Activated naive CD8-positive, alpha-beta T cell (primary cell): ENCODE results near the gene NKAIN2.

Experiments
- H3K27ac Mint-ChIP-seq: one replicate; pipeline ENCODE4 v1.8.0; 2021; ENCODE audit warnings: mixed read lengths
- H3K27me3 Mint-ChIP-seq: one replicate; pipeline ENCODE4 v1.8.0; 2021; ENCODE audit warnings: mixed read lengths
- H3K36me3 Mint-ChIP-seq: one replicate; pipeline ENCODE4 v1.8.0; 2021; ENCODE audit warnings: mixed read lengths
- H3K4me1 Mint-ChIP-seq: one replicate; pipeline ENCODE4 v1.8.0; 2021; ENCODE audit warnings: low read depth, mixed read lengths
- H3K4me3 Mint-ChIP-seq: one replicate; pipeline ENCODE4 v1.8.0; 2021; ENCODE audit warnings: mild to moderate bottlenecking, mixed read lengths
- H3K9me3 Mint-ChIP-seq: one replicate; pipeline ENCODE4 v1.8.0; 2021; ENCODE audit warnings: low read depth, mixed read lengths

The NKAIN2 gene

GRCh38 chr6:124823240-124824111, 1019.8 kb downstream of the NKAIN2 start:
- H3K4me3 Mint-ChIP-seq, result no peak overlapping the region
- H3K9me3 Mint-ChIP-seq, result no peaks in the 10 kb centered on the region
- H3K36me3 Mint-ChIP-seq, result no peaks in the 10 kb centered on the region
- H3K27ac Mint-ChIP-seq, result no peak overlapping the region
- no peaks in the 10 kb centered on the region for H3K27me3 Mint-ChIP-seq
- H3K4me1 Mint-ChIP-seq, result no peaks in the 10 kb centered on the region

GRCh38 chr6:124825564-124825963, 1021.9 kb downstream of the NKAIN2 start:
- Mint-ChIP-seq H3K36me3 (no peaks in the 10 kb centered on the region), H3K27me3 (no peaks in the 10 kb centered on the region), H3K27ac (no peak overlapping the region), H3K9me3 (no peaks in the 10 kb centered on the region), H3K4me3 (no peak overlapping the region), H3K4me1 (no peaks in the 10 kb centered on the region)

- H3K4me3 Mint-ChIP-seq, result no peak overlapping the region
- no peaks in the 10 kb centered on the region for H3K36me3 Mint-ChIP-seq
Measured at GRCh38 chr6:124829822-124830221, 1026.2 kb downstream of the NKAIN2 start.

GRCh38 chr6:124830506-124830905, 1026.8 kb downstream of the NKAIN2 start:
- Mint-ChIP-seq H3K36me3 (no peaks in the 10 kb centered on the region), H3K4me1 (no peaks in the 10 kb centered on the region), H3K4me3 (no peak overlapping the region), H3K9me3 (no peaks in the 10 kb centered on the region), H3K27me3 (peaks cover 5% of the 10 kb centered on the region), H3K27ac (no peak overlapping the region)

More at GRCh38 chr6:124829822-124830221, 1026.2 kb downstream of the NKAIN2 start:
- peaks cover 5% of the 10 kb centered on the region for H3K27me3 Mint-ChIP-seq
- no peak overlapping the region for H3K27ac Mint-ChIP-seq
- no peaks in the 10 kb centered on the region for H3K9me3 Mint-ChIP-seq
- H3K4me1 Mint-ChIP-seq, result no peaks in the 10 kb centered on the region

- Mint-ChIP-seq H3K4me1 (no peaks in the 10 kb centered on the region), H3K27me3 (peaks cover 2% of the 10 kb centered on the region), H3K4me3 (no peak overlapping the region), H3K9me3 (no peaks in the 10 kb centered on the region), H3K36me3 (no peaks in the 10 kb centered on the region), H3K27ac (no peak overlapping the region)
Measured at GRCh38 chr6:124854338-124854922, 1050.8 kb downstream of the NKAIN2 start.

- H3K4me1 Mint-ChIP-seq, result no peaks in the 10 kb centered on the region
- no peak overlapping the region for H3K27ac Mint-ChIP-seq
- H3K36me3 Mint-ChIP-seq, result no peaks in the 10 kb centered on the region
- H3K27me3 Mint-ChIP-seq, result no peaks in the 10 kb centered on the region
- H3K9me3 Mint-ChIP-seq, result no peaks in the 10 kb centered on the region
- H3K4me3 Mint-ChIP-seq, result no peak overlapping the region
Measured at GRCh38 chr6:124857746-124858145, 1054.1 kb downstream of the NKAIN2 start.

- H3K4me1 Mint-ChIP-seq, result no peaks in the 10 kb centered on the region
- H3K4me3 Mint-ChIP-seq, result no peak overlapping the region
- H3K36me3 Mint-ChIP-seq, result no peaks in the 10 kb centered on the region
Measured at GRCh38 chr6:124858564-124858963, 1054.9 kb downstream of the NKAIN2 start.

GRCh38 chr6:124859366-124859765, 1055.7 kb downstream of the NKAIN2 start:
- H3K9me3 Mint-ChIP-seq, result no peaks in the 10 kb centered on the region
- H3K36me3 Mint-ChIP-seq, result no peaks in the 10 kb centered on the region
- no peak overlapping the region for H3K27ac Mint-ChIP-seq
- no peaks in the 10 kb centered on the region for H3K27me3 Mint-ChIP-seq
- H3K4me3 Mint-ChIP-seq, result no peak overlapping the region
- H3K4me1 Mint-ChIP-seq, result no peaks in the 10 kb centered on the region

More at GRCh38 chr6:124858564-124858963, 1054.9 kb downstream of the NKAIN2 start:
- Mint-ChIP-seq H3K27me3 (no peaks in the 10 kb centered on the region), H3K9me3 (no peaks in the 10 kb centered on the region), H3K27ac (no peak overlapping the region)

- H3K4me3 Mint-ChIP-seq, result no peak overlapping the region
- H3K9me3 Mint-ChIP-seq, result no peaks in the 10 kb centered on the region
- H3K27ac Mint-ChIP-seq, result no peak overlapping the region
Measured at GRCh38 chr6:124866040-124866439, 1062.4 kb downstream of the NKAIN2 start.

GRCh38 chr6:124867121-124867520, 1063.5 kb downstream of the NKAIN2 start:
- H3K9me3 Mint-ChIP-seq, result no peaks in the 10 kb centered on the region

More at GRCh38 chr6:124866040-124866439, 1062.4 kb downstream of the NKAIN2 start:
- Mint-ChIP-seq H3K27me3 (no peaks in the 10 kb centered on the region), H3K4me1 (no peaks in the 10 kb centered on the region), H3K36me3 (no peaks in the 10 kb centered on the region)

GRCh38 chr6:124868481-124868880, 1064.8 kb downstream of the NKAIN2 start:
- Mint-ChIP-seq H3K27ac (no peak overlapping the region), H3K27me3 (no peaks in the 10 kb centered on the region), H3K9me3 (no peaks in the 10 kb centered on the region), H3K4me3 (no peak overlapping the region), H3K4me1 (no peaks in the 10 kb centered on the region), H3K36me3 (no peaks in the 10 kb centered on the region)

More at GRCh38 chr6:124867121-124867520, 1063.5 kb downstream of the NKAIN2 start:
- H3K36me3 Mint-ChIP-seq, result no peaks in the 10 kb centered on the region
- H3K27ac Mint-ChIP-seq, result no peak overlapping the region
- H3K4me1 Mint-ChIP-seq, result no peaks in the 10 kb centered on the region
- no peak overlapping the region for H3K4me3 Mint-ChIP-seq
- no peaks in the 10 kb centered on the region for H3K27me3 Mint-ChIP-seq

- Mint-ChIP-seq H3K9me3 (no peaks in the 10 kb centered on the region), H3K36me3 (no peaks in the 10 kb centered on the region), H3K27me3 (no peaks in the 10 kb centered on the region), H3K4me1 (no peaks in the 10 kb centered on the region), H3K4me3 (no peak overlapping the region), H3K27ac (no peak overlapping the region)
Measured at GRCh38 chr6:124869416-124869815, 1065.8 kb downstream of the NKAIN2 start.

GRCh38 chr6:124870611-124871459, 1067.2 kb downstream of the NKAIN2 start:
- Mint-ChIP-seq H3K4me1 (no peaks in the 10 kb centered on the region), H3K27me3 (no peaks in the 10 kb centered on the region), H3K27ac (no peak overlapping the region), H3K9me3 (no peaks in the 10 kb centered on the region), H3K4me3 (no peak overlapping the region), H3K36me3 (no peaks in the 10 kb centered on the region)

GRCh38 chr6:124872361-124873065, 1068.8 kb downstream of the NKAIN2 start:
- H3K36me3 Mint-ChIP-seq, result no peaks in the 10 kb centered on the region
- H3K27ac Mint-ChIP-seq, result no peak overlapping the region
- H3K27me3 Mint-ChIP-seq, result no peaks in the 10 kb centered on the region
- H3K4me3 Mint-ChIP-seq, result no peak overlapping the region
- H3K9me3 Mint-ChIP-seq, result no peaks in the 10 kb centered on the region
- H3K4me1 Mint-ChIP-seq, result no peaks in the 10 kb centered on the region
